K562 (cell line): ENCODE data around the gene RNF26. TPM values are rescaled to one million over a fixed set of nuclear protein-coding genes. Genes with fewer than 3 reads are reported as not detected.

Source experiments
- CTCFL ChIP-seq: IDR thresholded peaks from 2 replicates; pipeline ENCODE4 v1.6.1; 2011; ENCODE audit warnings: borderline replicate concordance, low read depth, mild to moderate bottlenecking, moderate library complexity, low read length; ENCODE audit not compliant: insufficient read depth, poor library complexity, severe bottlenecking
- ILF3 ChIP-seq: fragments of 450-650 bp; IDR thresholded peaks from 2 replicates; pipeline ENCODE4 v1.6.1; 2018; ENCODE audit warnings: antibody characterized with exemption, mild to moderate bottlenecking, moderate library complexity, borderline replicate concordance
- MTA2 ChIP-seq: fragments of 450-650 bp; IDR thresholded peaks from 2 replicates; pipeline ENCODE4 v1.6.1; 2016; ENCODE audit warnings: low read depth
- NFRKB ChIP-seq: fragments of 450-650 bp; IDR thresholded peaks from 2 replicates; pipeline ENCODE4 v1.6.1; 2016; ENCODE audit warnings: low read depth
- NR1H2 ChIP-seq: sonication (generic); formaldehyde crosslinking; IDR thresholded peaks from 2 replicates; pipeline ENCODE4 v1.4.0; 2020; ENCODE audit warnings: mild to moderate bottlenecking, missing genetic modification reagents
- PCBP2 ChIP-seq: fragments of 200-400 bp; formaldehyde crosslinking; IDR thresholded peaks from 2 replicates; pipeline ENCODE4 v1.6.1; 2018; ENCODE audit warnings: low read length, low read depth, mild to moderate bottlenecking, moderate library complexity; ENCODE audit not compliant: poor library complexity, severe bottlenecking
- RBBP5 ChIP-seq: fragments of 200-600 bp; sonication (generic); IDR thresholded peaks from 2 replicates; pipeline ENCODE4 v1.6.1; 2012; ENCODE audit warnings: borderline replicate concordance, mild to moderate bottlenecking, low read length, control low read depth, inconsistent platforms; ENCODE audit not compliant: insufficient read depth, poor library complexity, severe bottlenecking
- RFX1 ChIP-seq: fragments of 450-650 bp; IDR thresholded peaks from 2 replicates; pipeline ENCODE4 v1.6.1; 2016; ENCODE audit warnings: mild to moderate bottlenecking, moderate library complexity
- SETDB1 ChIP-seq: IDR thresholded peaks from one replicate; pipeline ENCODE4 v1.6.1; 2012; ENCODE audit warnings: low read length, control low read depth, inconsistent platforms
- TCF3 ChIP-seq: sonication (generic); formaldehyde crosslinking; IDR thresholded peaks from 2 replicates; pipeline ENCODE4 v1.4.0; 2020; ENCODE audit warnings: mild to moderate bottlenecking, missing genetic modification reagents
- ZBTB1 ChIP-seq: sonication (generic); formaldehyde crosslinking; IDR thresholded peaks from 2 replicates; pipeline ENCODE4 v1.8.1; 2023; ENCODE audit warnings: missing genetic modification reagents, low read depth, mild to moderate bottlenecking, borderline replicate concordance
- ZNF232 ChIP-seq: sonication (generic); formaldehyde crosslinking; IDR thresholded peaks from 2 replicates; pipeline ENCODE4 v1.8.0; 2022; ENCODE audit warnings: mild to moderate bottlenecking, missing genetic modification reagents
- ZNF3 ChIP-seq: fragments of 250-450 bp; sonication (Bioruptor Pico); IDR thresholded peaks from 2 replicates; pipeline ENCODE4 v1.5.0; 2021; ENCODE audit warnings: mild to moderate bottlenecking, moderate library complexity
- ZNF79 ChIP-seq: fragments of 250-450 bp; sonication (Bioruptor Pico); IDR thresholded peaks from 2 replicates; pipeline ENCODE4 v1.4.0; 2020; ENCODE audit warnings: low read depth, mild to moderate bottlenecking, moderate library complexity
- polyA plus RNA-seq, 8 experiments: library from polyadenylated mRNA; depleted of rRNA in 4 of 8; stranded (reverse) in 5 of 8; unstranded in 3 of 8; fragments of >200 nt; fragmentation: Nextera tagmentation in 2 of 8; fragmentation: Illumina TruSeq in 1 of 8; extraction: Ambion mirVana in 2 of 8; extraction: Trizol in 1 of 8; gene quantifications; 2 replicates each; pipeline versions ENCODE4 v1.2.1 to v1.2.3, GENCODE V29; 2011 to 2014; ENCODE audit warnings: inconsistent platforms in 1 of 8, missing spikeins in 1 of 8
- total RNA-seq, 7 experiments: library from RNA; depleted of rRNA in 6 of 7; stranded (reverse); fragments of >200 nt in 6 of 7; fragmentation: Illumina TruSeq in 2 of 7; extraction: Trizol in 2 of 7; gene quantifications; 2 replicates each; pipeline versions ENCODE4 v1.2.1 to v1.2.3, GENCODE V29; 2011 to 2021; ENCODE audit warnings: low replicate concordance in 1 of 7
- TF ChIP-seq, protein P1 (sequence below): fragments of 450-650 bp; IDR thresholded peaks from 2 replicates; pipeline ENCODE4 v1.6.1; 2018; ENCODE audit warnings: mild to moderate bottlenecking, low read depth; ENCODE audit not compliant: partially characterized antibody
- TF ChIP-seq, protein P2 (sequence below): sonication (generic); formaldehyde crosslinking; IDR thresholded peaks from 2 replicates; pipeline ENCODE4 v1.8.1; 2023; ENCODE audit warnings: mild to moderate bottlenecking, missing genetic modification reagents
- TF ChIP-seq, protein P3 (sequence below), 2 experiments: IDR thresholded peaks; 2 replicates each; pipeline ENCODE4 v1.6.1; 2012; ENCODE audit warnings: improper control_type of control experiment in 2 of 2, low read depth in 2 of 2, low read length in 2 of 2, borderline replicate concordance in 1 of 2
- TF ChIP-seq, protein P4 (sequence below): fragments of 250-450 bp; sonication (Bioruptor Pico); IDR thresholded peaks from 2 replicates; pipeline ENCODE4 v1.5.0; 2021

The RNF26 gene
- total and polyA plus RNA-seq, 9 of the 15 experiments (the other 6 are each of a cell fraction or from before 2014, with no cell fraction given): 5.3 to 53.6 (median 12.7) TPM

GRCh38 chr11:119381181-119381988 lies 47.1 kb downstream of the RNF26 start, which contains the start of gene USP2 (continued):
- TF ChIP-seq, protein P1, sequence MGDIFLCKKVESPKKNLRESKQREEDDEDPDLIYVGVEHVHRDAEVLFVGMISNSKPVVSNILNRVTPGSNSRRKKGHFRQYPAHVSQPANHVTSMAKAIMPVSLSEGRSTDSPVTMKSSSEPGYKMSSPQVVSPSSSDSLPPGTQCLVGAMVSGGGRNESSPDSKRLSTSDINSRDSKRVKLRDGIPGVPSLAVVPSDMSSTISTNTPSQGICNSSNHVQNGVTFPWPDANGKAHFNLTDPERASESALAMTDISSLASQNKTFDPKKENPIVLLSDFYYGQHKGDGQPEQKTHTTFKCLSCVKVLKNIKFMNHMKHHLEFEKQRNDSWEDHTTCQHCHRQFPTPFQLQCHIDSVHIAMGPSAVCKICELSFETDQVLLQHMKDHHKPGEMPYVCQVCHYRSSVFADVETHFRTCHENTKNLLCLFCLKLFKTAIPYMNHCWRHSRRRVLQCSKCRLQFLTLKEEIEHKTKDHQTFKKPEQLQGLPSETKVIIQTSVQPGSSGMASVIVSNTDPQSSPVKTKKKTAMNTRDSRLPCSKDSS: no peak
- TF ChIP-seq RBBP5 (peak; percentile 38), CTCFL (peak; percentile 82), ZNF79 (CRISPR knock-in tag) (no peak), PCBP2 (no peak), ZNF232 (CRISPR knock-in tag) (0 out of 2 replicates have a peak, but pooled peaks have one; percentile 29), TCF3 (no peak), MTA2 (no peak), ILF3 (no peak), ZNF3 (CRISPR knock-in tag) (no peak), SETDB1 (no peak), RFX1 (peak; percentile 94), ZBTB1 (CRISPR knock-in tag) (no peak), NR1H2 (CRISPR knock-in tag) (no peak), NFRKB (no peak)
- TF ChIP-seq, protein P2, sequence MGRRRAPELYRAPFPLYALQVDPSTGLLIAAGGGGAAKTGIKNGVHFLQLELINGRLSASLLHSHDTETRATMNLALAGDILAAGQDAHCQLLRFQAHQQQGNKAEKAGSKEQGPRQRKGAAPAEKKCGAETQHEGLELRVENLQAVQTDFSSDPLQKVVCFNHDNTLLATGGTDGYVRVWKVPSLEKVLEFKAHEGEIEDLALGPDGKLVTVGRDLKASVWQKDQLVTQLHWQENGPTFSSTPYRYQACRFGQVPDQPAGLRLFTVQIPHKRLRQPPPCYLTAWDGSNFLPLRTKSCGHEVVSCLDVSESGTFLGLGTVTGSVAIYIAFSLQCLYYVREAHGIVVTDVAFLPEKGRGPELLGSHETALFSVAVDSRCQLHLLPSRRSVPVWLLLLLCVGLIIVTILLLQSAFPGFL: no peak
- TF ChIP-seq, protein P3, sequence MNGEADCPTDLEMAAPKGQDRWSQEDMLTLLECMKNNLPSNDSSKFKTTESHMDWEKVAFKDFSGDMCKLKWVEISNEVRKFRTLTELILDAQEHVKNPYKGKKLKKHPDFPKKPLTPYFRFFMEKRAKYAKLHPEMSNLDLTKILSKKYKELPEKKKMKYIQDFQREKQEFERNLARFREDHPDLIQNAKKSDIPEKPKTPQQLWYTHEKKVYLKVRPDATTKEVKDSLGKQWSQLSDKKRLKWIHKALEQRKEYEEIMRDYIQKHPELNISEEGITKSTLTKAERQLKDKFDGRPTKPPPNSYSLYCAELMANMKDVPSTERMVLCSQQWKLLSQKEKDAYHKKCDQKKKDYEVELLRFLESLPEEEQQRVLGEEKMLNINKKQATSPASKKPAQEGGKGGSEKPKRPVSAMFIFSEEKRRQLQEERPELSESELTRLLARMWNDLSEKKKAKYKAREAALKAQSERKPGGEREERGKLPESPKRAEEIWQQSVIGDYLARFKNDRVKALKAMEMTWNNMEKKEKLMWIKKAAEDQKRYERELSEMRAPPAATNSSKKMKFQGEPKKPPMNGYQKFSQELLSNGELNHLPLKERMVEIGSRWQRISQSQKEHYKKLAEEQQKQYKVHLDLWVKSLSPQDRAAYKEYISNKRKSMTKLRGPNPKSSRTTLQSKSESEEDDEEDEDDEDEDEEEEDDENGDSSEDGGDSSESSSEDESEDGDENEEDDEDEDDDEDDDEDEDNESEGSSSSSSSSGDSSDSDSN (IDR thresholded peaks at IDR 0.05; ENCODE audit: borderline replicate concordance in 1 of 2, low read depth in 2 of 2, low read length in 2 of 2): peak; percentile 92 to 97; a peak in 2 of 4 replicates
- TF ChIP-seq, protein P4, sequence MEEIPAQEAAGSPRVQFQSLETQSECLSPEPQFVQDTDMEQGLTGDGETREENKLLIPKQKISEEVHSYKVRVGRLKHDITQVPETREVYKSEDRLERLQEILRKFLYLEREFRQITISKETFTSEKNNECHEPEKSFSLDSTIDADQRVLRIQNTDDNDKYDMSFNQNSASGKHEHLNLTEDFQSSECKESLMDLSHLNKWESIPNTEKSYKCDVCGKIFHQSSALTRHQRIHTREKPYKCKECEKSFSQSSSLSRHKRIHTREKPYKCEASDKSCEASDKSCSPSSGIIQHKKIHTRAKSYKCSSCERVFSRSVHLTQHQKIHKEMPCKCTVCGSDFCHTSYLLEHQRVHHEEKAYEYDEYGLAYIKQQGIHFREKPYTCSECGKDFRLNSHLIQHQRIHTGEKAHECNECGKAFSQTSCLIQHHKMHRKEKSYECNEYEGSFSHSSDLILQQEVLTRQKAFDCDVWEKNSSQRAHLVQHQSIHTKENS (CRISPR knock-in tag): no peak
